GM18520 (cell line): Measurements from ENCODE around the gene CBX2.
"Not testable (repeated sequence)": the region's sequence is repeated elsewhere in the genome, so short reads cannot be mapped to it uniquely, and the experiment has no call there.

Source experiments
- ATAC-seq: cut with Tn5 transposase; IDR thresholded peaks from one replicate; pipeline ENCODE4 v1.9.1; 2021; ENCODE audit not compliant: unreplicated experiment

Gene CBX2

DNA sequence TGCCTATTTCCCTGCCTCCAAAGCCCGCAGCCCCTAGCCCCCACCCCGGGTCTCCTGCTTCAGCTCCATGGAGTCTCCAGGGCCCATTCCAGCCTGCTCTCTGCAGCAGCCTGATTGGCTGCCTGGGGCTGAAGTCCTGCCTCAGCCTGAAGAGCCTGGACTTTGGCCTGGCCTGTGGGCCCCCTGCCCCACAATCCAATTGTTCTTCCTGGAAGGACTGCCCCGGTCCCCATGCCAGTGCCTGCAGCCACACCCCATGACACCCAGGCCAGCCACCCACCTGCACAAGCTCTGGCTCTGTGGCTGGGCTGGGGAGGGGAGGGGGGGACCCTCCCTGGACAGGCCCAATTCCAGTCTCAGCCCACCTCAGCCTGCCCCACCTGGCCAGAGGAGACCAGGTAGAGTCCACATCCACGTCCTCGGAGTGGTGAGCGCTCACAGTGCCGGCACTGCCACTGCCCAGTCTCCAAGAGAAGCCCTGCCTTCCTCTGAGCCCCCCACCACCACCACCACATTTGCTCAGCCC is 34.9 kb upstream of the CBX2 start:
- no peak for ATAC-seq

DNA sequence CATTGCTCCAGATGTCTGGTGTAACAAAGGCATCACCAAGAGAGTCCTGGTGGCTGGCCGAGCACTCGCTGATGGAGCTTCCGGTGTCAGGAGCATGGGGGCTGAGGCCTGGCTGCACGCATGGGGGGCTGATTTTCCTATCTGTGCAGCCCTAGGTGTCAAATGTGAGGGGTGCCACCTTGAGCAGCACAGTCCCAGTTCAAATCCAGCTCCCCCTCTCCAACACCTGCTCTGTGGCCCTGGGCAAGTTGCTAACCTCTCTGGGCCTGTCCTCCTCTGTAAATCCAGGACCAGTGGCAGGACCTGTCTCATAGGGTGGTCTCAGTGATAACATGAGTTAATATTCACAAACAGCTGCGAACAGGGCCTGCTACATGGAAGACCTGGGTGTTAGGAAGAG is 34.3 kb upstream of the CBX2 start:
- no peak for ATAC-seq

DNA sequence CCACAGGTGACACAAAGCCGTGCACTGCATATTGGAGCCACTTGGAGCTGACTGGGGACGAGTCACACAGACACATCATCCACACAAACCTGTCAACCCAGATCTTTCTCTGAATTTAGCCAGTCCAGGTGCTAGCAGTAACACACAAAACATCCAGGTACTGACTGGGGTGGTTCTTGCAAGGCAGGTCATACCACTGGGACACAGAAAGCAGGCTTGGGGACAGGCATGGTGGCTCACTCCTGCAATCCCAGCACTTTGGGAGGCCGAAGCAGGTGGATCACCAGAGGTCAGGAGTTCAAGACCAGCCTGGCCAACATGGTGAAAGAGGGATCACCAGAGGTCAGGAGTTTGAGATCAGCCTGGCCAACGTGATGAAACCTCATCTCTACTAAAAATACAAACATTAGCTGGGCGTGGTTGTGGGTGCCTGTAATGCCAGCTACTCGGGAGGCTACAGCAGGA is 32.3 kb upstream of the CBX2 start:
- no peak for ATAC-seq

DNA sequence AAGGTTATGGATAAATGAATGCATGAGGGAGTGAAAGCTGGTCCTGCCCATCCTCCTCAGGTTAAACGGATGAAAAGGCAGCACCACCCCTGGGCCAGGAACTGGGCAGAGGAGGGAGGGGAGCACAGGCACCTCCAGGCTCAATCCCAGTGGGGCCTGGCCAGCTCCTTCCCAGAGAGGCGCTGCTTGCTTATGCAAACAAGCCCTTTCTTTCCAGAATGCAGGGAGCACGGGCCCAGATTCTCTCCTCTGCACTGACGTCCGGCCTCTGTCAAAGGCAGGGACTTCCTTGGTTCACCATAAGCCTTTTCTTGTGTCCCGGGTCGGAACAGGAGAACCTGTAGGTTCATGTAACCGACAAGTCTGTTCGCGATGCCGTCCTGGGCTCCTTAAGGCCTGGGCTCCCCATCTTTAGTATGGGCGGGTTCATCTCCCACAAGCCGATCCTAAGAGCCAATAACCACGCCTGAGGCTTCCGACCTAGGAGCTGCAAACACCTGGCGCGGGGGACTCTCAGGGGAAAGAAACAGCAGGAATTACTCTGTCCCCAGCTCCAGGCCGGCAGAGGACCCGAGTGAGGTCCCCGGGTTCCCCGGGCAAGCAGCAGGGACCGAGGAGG is 30.9 kb upstream of the CBX2 start:
- no peak for ATAC-seq

DNA sequence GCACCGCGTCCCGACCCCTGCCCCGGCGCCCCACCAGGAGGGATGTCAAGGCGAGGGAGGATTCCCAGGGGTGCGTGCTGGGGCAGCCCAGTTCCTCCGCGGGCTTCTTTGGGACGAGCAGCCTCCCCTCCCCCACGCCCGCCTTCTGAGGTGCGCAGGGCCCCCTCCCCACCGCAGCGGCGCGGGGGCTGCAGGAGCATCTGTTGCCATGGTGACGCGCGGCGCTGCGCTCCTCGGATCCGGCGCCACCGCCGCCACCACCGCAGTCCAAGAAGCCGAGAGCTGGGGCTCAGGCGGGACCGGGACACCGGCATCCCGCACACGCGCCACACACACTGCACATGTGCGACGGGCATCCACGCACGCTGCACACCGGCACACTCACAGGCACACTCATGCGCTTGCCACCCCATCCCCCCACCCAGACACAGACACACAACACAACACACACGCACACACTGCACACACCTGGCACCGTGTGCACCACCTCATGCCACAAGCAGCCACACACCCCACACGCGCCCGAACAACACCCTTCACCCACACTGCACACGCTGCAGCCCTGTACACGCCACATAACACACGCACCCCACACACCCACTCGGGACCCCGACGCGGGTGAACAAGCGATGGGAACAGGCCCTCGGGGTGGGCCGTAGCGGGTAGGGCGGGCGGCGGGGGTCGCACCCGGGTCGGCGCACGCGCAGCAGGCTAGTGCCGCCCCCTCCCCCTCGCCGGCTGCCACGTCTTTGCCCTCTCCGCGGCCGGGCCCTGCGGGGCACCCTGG is 30.2 kb upstream of the CBX2 start:
- no peak for ATAC-seq

DNA sequence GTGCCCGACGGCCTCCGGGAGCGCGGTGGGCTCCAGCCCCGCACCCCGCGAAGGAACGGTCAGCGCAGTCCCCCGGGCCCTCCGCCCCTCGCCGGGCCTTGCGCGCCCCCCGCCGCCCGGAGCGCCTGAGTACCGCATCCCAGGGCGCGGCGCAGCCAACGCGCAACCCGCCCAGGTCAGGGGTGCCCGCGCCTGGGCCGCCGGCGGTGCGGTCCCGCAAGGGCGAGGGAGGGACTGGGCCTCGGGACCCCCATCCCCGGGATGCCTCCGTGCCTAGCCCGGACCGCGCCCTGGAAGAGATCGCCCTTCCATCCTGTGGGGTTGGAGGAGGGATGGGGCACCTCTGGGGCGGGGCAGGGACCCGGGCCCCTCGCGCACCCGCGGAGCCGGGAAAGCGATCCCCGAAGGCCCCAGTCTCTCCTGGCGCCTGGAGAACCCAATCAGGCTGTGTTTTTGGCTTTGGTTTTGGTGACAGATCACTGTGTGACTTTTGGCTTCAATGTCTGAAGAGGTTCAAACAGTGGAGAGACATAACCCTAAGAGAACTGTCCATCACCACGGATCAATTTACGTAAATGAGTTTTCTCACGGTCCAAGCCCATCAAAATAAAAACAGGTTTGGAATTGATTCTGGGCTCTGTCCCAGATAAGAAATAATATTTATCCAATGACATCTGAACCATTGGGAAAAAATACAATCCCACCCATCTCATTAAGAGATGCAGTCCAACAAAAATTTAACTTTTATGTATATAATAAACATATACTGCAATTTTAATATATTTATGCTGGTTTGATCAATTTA is 29.5 kb upstream of the CBX2 start:
- ATAC-seq: no peak

DNA sequence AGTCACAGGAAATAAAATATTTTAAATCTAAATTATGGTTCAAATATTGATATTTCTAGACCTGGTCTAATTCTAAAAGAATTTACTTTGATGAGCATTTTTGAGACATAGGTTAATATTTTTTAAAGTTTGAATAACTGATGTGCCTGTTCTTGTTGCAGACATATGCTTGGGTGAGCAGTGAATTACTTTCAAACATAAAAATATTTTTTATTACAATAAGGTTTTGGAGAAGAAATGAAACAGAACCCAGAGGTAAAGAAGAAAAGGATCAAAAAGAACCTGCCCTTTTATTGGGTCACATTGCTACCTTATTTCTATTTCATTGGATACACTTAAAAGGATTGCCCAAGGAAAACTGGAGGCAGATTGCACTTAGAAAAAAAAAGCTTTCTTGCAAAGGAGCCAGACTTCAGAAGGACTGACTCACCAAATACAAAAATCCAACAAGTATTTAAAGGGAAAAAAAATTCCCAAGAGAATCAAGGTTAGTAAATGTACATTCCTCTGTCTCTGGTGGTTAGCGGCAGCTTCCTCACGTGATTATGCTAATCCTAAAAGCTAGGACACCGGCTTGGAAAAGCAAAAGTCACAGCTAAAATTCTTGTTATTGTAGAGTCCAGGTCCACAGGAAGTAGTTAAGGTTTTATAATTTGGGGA is 28.7 kb upstream of the CBX2 start:
- ATAC-seq: no peak

DNA sequence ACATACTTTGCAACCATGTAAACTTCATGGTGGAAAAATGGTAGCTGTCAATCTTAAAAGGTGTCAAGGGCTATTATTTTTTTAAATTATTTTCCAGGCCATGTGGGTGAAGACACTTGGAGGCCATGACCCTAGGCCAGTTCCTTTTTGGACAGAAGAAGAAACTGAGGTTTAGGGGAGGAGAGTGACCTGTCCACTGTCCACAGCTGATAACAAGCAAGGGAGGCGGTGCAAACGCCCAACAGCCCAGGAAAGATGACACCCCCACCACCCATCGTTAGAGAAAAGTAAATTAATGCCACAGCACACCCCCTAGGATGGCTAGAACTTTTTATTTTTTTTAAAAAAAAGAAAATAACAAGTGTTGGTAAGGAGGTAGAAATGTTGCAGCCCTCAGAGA is 28.0 kb upstream of the CBX2 start:
- ATAC-seq: no peak

DNA sequence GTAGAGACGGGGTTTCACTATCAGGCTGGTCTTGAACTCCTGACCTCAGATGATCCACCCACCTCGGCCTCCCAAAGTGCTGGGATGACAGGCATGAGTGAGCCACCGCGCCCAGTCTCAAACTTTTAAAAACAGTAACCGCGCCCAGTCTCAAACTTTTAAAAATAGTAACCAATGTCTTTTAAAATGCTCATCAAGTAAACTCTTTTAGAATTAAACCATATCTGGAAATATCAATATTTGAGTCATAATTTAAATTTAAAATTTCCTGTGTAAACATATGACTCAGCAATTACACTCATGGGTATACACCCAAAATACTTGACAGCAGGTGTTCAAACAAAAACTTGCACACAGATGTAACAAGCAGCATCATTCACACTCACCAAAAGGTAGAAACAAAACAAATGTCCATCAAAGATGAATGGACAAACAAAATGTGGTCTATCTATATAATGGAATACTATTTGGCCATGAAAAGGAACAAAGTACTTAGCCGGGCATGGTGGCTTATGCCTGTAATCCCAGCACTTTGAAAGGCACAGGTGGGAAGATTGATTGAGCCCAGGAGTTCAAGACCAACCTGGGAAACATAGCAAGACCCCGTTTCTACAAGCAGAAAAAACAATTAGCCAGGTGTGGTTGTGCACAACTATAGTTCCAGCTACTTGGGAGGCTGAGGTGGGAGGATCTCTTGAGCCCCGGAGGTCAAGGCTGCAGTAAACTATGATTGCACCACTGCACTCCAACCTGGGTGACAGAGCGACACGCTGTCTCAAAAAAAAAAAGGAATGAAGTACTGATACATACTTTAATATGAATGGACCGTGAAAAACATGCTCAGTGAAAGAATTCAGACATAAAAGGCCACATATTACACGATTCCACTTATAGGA is 27.1 kb upstream of the CBX2 start:
- ATAC-seq: no peak

DNA sequence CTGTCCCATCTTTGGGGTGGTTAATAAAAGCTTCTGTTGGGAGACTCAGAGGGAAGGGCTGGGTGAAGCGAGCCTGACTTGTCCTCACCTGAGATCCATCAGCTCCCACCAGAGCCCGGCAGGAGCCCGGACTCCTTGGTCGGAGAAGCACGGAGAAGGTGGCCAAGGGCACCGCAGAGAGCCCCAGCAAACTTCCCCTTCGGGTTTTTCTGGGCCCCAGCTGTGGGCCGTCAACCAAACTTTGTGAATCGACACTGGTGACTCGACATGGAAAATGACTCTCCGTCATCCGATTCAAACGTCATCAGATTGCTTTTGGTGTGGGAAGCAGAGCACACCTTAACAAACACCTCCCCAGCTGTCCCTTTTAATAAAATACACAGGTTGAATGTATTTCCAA is 25.8 kb upstream of the CBX2 start:
- no peak for ATAC-seq

DNA sequence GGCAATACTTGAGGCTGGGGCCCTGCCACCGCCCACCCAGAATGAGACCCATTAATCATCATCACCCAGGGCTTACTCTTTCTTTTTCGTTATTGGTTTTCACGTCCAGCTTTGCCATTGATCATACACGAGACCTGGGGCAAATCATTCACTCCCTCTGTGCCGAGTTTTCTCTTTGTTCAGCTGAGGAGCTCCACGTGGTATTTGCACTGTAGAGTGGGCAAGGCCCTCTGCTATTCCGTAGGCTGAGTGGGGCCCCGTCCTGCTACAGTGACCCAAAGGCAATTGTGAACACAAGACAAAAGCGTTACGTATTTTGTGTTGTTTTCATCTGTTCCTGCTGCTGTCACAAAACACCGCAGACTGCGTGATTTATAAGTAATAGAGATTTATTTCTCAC is 23.6 kb upstream of the CBX2 start:
- ATAC-seq: no peak

DNA sequence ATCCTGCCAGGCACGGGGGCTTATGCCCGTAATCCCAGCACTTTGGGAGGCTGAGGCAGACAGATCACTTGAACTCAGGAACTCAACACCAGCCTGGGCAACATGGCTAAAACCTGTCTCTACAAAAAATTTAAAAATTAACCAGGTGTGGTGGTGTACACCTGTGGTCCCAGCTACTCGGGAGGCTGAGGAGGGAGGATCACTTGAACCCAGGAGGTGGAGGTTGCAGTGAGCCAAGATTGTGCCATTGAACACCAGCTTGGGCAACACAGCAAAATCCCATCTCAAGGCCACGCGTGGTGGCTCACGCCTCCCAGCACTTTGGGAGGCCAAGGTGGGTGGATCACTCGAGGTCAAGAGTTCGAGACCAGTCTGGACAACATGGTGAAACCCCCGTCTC is 23.0 kb upstream of the CBX2 start:
- not testable (repeated sequence) for ATAC-seq

DNA sequence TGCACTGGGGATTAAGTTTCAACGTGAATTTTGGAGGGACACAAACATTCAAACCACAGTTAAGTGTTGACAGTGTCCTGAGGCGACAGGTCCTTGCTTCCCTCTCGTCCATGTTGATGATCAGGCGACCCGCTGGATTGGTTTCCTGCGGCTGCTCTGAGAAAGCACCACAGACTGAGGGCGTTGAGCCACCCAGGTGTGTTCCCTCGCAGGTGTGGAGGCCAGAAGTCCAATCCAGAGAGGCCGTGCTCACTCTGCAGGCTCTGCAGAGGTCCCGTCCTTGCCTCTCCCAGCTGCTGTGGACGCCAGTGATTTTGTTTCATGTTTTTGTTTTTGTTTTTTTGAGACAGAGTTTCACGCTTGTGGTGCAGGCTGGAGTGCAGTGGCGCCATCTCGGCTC is 22.4 kb upstream of the CBX2 start:
- no peak for ATAC-seq

DNA sequence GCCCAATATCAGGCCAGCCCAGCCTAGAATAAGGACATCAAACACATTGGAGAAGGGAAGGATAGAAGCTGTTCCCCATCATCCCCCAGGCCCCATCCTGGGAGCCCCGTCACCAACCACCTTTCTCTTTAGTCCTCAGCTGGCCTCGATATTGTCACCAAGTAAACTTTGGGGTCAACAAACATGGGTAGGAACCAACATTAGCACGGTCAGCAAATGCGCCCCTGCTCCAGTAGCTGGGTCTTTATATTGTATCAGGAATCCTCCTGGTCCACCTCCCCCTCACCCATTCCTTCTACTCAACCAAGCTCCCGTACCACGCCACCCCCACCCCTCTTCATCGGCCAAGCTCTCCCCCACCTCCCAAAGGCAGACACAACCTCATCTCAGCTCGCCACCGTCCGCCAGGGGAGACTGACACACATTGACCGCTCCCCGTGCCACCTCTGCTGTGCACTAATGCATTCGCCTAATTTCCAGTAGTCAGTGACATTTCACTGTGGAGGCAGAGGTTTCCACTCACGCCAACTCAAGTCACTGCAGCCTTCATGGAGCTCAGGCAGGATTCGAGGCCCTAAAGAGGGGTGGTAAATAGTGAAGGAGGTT is 20.7 kb upstream of the CBX2 start:
- no peak for ATAC-seq

DNA sequence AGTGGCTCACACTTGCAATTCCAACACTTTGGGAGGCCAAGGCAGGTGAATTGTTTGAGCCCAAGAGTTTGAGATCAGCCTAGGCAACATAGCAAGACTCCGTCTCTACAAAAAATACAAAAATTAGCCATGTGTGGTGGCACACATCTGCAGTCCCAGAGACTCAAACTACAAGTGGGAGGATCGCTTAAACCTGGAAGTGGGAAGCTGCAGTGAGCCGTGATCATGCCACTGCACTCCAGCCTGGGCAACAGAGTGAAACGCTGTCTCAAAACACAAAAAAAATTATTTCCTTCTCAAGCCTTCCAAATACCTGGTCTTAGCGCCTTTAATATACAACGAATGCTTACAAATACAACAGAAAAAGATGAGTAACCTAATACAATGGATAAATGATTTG is 19.7 kb upstream of the CBX2 start:
- no peak for ATAC-seq

DNA sequence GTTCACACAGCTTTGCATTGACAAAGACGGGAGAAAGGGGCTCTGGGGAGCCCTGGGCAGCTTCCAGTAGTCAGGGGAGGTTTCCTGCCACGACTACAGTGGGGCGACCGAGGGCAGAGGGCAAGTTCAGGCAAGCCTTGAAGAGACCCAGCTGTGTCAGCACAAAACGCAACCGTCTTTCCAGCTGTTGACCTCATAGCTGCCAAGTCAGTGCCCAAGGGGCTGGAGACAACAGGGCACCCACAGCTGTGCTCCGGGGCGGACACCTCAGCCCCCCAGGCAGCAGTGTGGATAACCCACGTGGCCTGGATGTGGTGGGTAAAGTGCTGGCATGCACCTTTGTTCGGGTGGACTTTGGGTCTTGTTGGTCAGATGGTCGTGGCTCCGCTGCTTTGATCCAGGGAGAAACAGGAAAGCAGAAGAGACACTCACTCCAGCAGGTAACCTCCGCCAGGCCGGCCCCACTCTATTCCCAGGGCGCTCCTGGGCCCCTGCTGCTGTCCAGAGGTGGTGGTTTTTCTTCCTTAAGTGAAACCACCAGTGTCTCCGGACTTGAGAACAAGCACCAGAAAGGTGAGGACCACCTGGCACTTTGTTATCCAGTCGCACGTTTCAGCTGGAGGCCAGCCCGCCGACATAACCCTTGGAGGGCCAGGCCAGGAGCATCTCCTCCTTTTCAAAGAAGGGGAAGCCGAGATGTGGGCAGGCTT is 17.6 kb upstream of the CBX2 start:
- no peak for ATAC-seq

DNA sequence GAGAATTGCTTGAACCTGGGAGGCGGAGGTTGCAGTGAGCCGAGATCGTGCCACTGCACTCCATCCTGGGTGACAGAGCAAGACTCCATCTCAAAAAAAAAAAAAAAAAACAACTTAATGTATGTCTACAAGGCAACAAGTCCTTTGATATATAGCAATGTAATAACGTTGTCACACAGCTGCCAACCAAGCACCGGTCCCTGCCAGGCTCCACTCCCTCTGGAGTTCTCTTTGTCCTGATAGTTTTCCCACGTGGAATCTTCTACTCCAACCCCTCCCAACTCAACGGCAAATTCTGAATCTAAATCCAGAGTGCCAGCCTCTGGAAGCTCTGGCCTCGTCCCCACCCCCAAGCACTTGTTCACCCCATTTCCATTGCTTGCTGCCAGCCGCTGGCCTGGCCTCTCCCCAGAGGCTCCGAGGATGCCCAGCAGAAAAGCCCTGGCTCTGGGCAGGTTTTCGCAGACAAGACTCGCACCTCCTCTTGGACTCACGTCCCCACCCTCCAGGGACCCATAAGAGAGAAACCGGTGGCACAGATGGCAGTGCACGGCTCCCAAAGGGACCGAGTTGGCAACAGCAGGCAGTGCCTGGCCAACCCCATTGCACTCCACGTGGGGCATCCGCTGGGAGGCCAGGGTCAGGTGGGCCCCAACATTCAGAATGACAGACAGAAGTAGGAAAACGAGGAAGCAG is 15.9 kb upstream of the CBX2 start:
- ATAC-seq: no peak

DNA sequence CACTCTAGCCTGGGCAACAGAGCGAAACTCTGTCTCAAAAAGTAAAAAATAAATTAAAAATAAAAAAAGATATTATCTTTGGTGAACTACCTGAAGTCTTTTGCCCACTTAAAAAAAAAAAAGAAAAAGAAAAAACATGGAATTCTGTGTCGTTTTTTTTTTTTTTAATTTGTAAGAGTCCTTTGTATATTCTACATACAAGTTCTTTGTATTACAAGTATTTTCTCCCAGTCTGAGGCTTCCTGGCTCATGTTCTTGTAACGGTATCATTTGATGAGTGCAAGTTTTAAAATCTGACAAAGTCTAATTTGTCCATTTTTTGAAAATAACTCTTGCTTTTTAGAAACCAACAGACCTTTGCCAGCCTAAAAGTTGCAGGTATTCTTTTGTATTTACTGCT is 12.2 kb upstream of the CBX2 start:
- no peak for ATAC-seq
